Tibial nerve (tissue), 4 donors: ENCODE results near the gene TRAF5.

ENCODE experiments used
- EP300 ChIP-seq, 2 donors: sonication (generic); formaldehyde crosslinking; IDR thresholded peaks; one replicate each; pipeline ENCODE4 v1.6.1; 2017; ENCODE audit warnings: antibody characterized with exemption in 2 of 2, mild to moderate bottlenecking in 1 of 2
- POLR2A ChIP-seq, 2 donors: fragments of 450-650 bp; IDR thresholded peaks; one replicate each; pipeline ENCODE4 v1.6.1; 2017; ENCODE audit warnings: antibody characterized with exemption in 2 of 2, mild to moderate bottlenecking in 2 of 2, moderate library complexity in 2 of 2
- TF ChIP-seq, protein P1 (sequence below), 5 experiments: fragments of 200-600 bp in 3 of 5; fragments of 450-650 bp in 2 of 5; sonication (generic) in 3 of 5; IDR thresholded peaks; one replicate each; pipeline ENCODE4 v1.5.1; 2016 to 2019; ENCODE audit warnings: antibody characterized with exemption in 5 of 5, mild to moderate bottlenecking in 3 of 5, moderate library complexity in 2 of 5

DNA sequence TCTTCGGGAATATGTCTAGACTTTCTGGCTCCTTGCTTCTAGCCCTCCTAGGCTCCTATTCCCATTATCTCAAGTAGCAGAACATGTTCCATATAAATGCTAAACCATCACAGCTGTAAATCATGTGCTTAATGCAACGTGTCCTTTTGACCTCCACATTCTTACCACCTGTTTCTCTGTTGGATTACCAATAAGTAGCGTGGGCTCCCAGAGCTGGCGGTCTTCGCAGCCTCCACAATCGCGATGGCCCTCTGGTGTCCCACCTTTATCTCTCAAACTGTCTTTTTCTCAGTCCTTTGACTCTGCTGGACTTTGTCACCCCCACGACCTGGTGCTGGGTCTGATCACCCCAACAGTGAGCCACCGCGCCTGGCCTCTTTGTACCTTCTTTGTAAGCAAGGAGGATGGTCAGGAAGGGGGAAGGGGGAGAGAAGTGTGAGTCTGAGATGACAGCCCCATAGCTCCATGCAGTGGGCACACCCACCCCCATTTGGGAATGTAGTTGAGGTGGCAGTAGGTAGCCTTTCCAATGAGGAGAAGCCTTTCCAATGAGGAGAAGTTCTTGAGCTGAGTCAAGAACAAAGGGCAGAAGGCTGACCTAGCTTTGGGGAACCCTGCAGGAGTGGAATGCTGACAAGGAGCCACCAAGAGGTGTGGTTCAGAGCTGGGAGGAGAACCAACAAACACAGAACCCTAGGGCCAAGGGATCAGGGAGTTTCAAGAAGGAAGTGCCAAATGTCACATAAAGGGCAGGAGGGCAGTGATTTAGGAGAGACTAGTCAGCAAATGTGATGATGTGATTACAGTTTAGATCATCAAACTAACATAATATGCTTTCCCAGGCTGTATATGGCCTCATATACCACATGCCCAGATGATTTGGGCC, 14.2 kb downstream of the TRAF5 start:
- TF ChIP-seq, protein P1, sequence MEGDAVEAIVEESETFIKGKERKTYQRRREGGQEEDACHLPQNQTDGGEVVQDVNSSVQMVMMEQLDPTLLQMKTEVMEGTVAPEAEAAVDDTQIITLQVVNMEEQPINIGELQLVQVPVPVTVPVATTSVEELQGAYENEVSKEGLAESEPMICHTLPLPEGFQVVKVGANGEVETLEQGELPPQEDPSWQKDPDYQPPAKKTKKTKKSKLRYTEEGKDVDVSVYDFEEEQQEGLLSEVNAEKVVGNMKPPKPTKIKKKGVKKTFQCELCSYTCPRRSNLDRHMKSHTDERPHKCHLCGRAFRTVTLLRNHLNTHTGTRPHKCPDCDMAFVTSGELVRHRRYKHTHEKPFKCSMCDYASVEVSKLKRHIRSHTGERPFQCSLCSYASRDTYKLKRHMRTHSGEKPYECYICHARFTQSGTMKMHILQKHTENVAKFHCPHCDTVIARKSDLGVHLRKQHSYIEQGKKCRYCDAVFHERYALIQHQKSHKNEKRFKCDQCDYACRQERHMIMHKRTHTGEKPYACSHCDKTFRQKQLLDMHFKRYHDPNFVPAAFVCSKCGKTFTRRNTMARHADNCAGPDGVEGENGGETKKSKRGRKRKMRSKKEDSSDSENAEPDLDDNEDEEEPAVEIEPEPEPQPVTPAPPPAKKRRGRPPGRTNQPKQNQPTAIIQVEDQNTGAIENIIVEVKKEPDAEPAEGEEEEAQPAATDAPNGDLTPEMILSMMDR (IDR thresholded peaks at IDR 0.05), result no peak
- TF ChIP-seq POLR2A (IDR thresholded peaks at IDR 0.05) (no peak), EP300 (IDR thresholded peaks at IDR 0.05) (no peak)
